Immature natural killer cell (primary cell): ENCODE data around the gene CCM2. TPM values are rescaled to one million over a fixed set of nuclear protein-coding genes. Genes with fewer than 3 reads are reported as not detected.

Experiments used
- DNase-seq, 3 donors: peaks; one replicate each; pipeline ENCODE4 v3.0.0; 2022; ENCODE audit warnings: mixed read lengths in 1 of 3
- H3K27ac Mint-ChIP-seq, 6 donors: one replicate each; pipeline ENCODE4 v1.8.0; 2020; ENCODE audit warnings: mixed read lengths in 6 of 6, mild to moderate bottlenecking in 5 of 6, inconsistent platforms in 4 of 6, moderate library complexity in 3 of 6
- H3K27me3 Mint-ChIP-seq, 3 donors: one replicate each; pipeline ENCODE4 v1.8.0; 2020 to 2021; ENCODE audit warnings: low read depth in 3 of 3, mild to moderate bottlenecking in 3 of 3, mixed read lengths in 3 of 3, moderate library complexity in 3 of 3, inconsistent platforms in 1 of 3
- H3K36me3 Mint-ChIP-seq, 3 donors: one replicate each; pipeline ENCODE4 v1.8.0; 2020; ENCODE audit warnings: mixed read lengths in 3 of 3, inconsistent platforms in 2 of 3, mild to moderate bottlenecking in 2 of 3
- H3K4me1 Mint-ChIP-seq, 2 donors: one replicate each; pipeline ENCODE4 v1.8.0; 2020; ENCODE audit warnings: inconsistent platforms in 2 of 2, mild to moderate bottlenecking in 2 of 2, mixed read lengths in 2 of 2, moderate library complexity in 1 of 2
- H3K4me3 Mint-ChIP-seq, 5 donors: one replicate each; pipeline ENCODE4 v1.8.0; 2020; ENCODE audit warnings: mild to moderate bottlenecking in 5 of 5, mixed read lengths in 5 of 5, inconsistent platforms in 3 of 5, moderate library complexity in 3 of 5
- H3K9me3 Mint-ChIP-seq, 6 donors: one replicate each; pipeline ENCODE4 v1.8.0; 2020; ENCODE audit warnings: mild to moderate bottlenecking in 6 of 6, mixed read lengths in 6 of 6, inconsistent platforms in 4 of 6, moderate library complexity in 3 of 6
- polyA plus RNA-seq, 3 donors: library from polyadenylated mRNA; unstranded; fragments of 300-500 nt; fragmentation: Illumina TruSeq; gene quantifications; one replicate each; pipeline ENCODE4 v1.2.3, GENCODE V29; 2021

Gene CCM2
- 100 to 1,000 TPM in 2 of 3 donors, 10 to 100 TPM in 1; 60.4 to 120 (median 103) TPM for polyA plus RNA-seq

GRCh38 chr7:45000093-45001032 lies at the start of gene CCM2:
Gene CCM2, plus strand, starts transcription at chr7:45000201. Its CDS starts 133 bp downstream, at chr7:45000334.
- H3K9me3 Mint-ChIP-seq = no peaks in the 10 kb centered on the region
- peak in 2 of 3 donors; percentile 32 to 34 for DNase-seq
- H3K36me3 Mint-ChIP-seq = peaks cover 0 to under 1% (median 0%) of the 10 kb centered on the region in 3 donors
- peaks cover 34 to 45% of the 10 kb centered on the region in 2 donors for H3K4me1 Mint-ChIP-seq
- H3K27ac Mint-ChIP-seq = peak within 1 kb of the TSS; percentile 92 to 99 (median 96)
- peak within 1 kb of the TSS; percentile 96 to 100 (median 98) for H3K4me3 Mint-ChIP-seq
- peaks cover 4 to 8% (median 6%) of the 10 kb centered on the region in 3 donors for H3K27me3 Mint-ChIP-seq

GRCh38 chr7:44953156-44953555 lies 46.8 kb upstream of the CCM2 start:
- no peaks in the 10 kb centered on the region for H3K9me3 Mint-ChIP-seq
- peaks cover 5 to 8% (median 5%) of the 10 kb centered on the region in 3 donors for H3K27me3 Mint-ChIP-seq
- H3K27ac Mint-ChIP-seq = peak overlapping the region in 1 of 6 donors; percentile 62
- no peak overlapping the region for H3K4me3 Mint-ChIP-seq
- DNase-seq = no peak
- H3K36me3 Mint-ChIP-seq = no peaks in the 10 kb centered on the region
- peaks cover 19 to 26% of the 10 kb centered on the region in 2 donors for H3K4me1 Mint-ChIP-seq

- H3K36me3 Mint-ChIP-seq = no peaks in the 10 kb centered on the region
- peaks cover 37 to 49% of the 10 kb centered on the region in 2 donors for H3K4me1 Mint-ChIP-seq
- H3K4me3 Mint-ChIP-seq = no peak overlapping the region
- H3K9me3 Mint-ChIP-seq = no peaks in the 10 kb centered on the region
- peaks cover 5 to 9% (median 8%) of the 10 kb centered on the region in 3 donors for H3K27me3 Mint-ChIP-seq
- no peak overlapping the region for H3K27ac Mint-ChIP-seq
- DNase-seq = no peak
Measured at GRCh38 chr7:44955733-44956132, 44.3 kb upstream of the CCM2 start.

GRCh38 chr7:44956157-44956766 lies 43.7 kb upstream of the CCM2 start:
- H3K9me3 Mint-ChIP-seq = no peaks in the 10 kb centered on the region
- H3K4me1 Mint-ChIP-seq = peaks cover 37 to 49% of the 10 kb centered on the region in 2 donors
- no peak for DNase-seq
- H3K36me3 Mint-ChIP-seq = no peaks in the 10 kb centered on the region
- H3K27ac Mint-ChIP-seq = no peak overlapping the region
- H3K27me3 Mint-ChIP-seq = peaks cover 5 to 9% (median 8%) of the 10 kb centered on the region in 3 donors
- no peak overlapping the region for H3K4me3 Mint-ChIP-seq

GRCh38 chr7:44958645-44959344 lies 41.2 kb upstream of the CCM2 start:
- peak overlapping the region in 1 of 5 donors; percentile 43 for H3K4me3 Mint-ChIP-seq
- no peaks in the 10 kb centered on the region for H3K36me3 Mint-ChIP-seq
- no peak for DNase-seq
- peaks cover 37 to 49% of the 10 kb centered on the region in 2 donors for H3K4me1 Mint-ChIP-seq
- H3K27ac Mint-ChIP-seq = peak overlapping the region; percentile 75 to 92 (median 85)
- H3K9me3 Mint-ChIP-seq = no peaks in the 10 kb centered on the region
- peaks cover 4 to 7% (median 5%) of the 10 kb centered on the region in 3 donors for H3K27me3 Mint-ChIP-seq

- peak; percentile 69 to 81 (median 71) for DNase-seq
- H3K4me3 Mint-ChIP-seq = no peak overlapping the region
- H3K9me3 Mint-ChIP-seq = no peaks in the 10 kb centered on the region
- peak overlapping the region; percentile 86 to 97 (median 94) for H3K27ac Mint-ChIP-seq
- H3K27me3 Mint-ChIP-seq = peaks cover 4 to 7% (median 5%) of the 10 kb centered on the region in 3 donors
- no peaks in the 10 kb centered on the region for H3K36me3 Mint-ChIP-seq
- H3K4me1 Mint-ChIP-seq = peaks cover 33 to 43% of the 10 kb centered on the region in 2 donors
Measured at GRCh38 chr7:44959433-44959951, 40.5 kb upstream of the CCM2 start.

GRCh38 chr7:44960011-44960580 lies 39.9 kb upstream of the CCM2 start:
- Mint-ChIP-seq H3K4me3 (peak overlapping the region in 1 of 5 donors; percentile 45), H3K4me1 (peaks cover 27 to 37% of the 10 kb centered on the region in 2 donors)

GRCh38 chr7:44961844-44962482 lies 38.0 kb upstream of the CCM2 start:
- peaks cover 4 to 7% (median 6%) of the 10 kb centered on the region in 3 donors for H3K27me3 Mint-ChIP-seq
- H3K9me3 Mint-ChIP-seq = no peaks in the 10 kb centered on the region
- H3K4me1 Mint-ChIP-seq = peaks cover 19 to 24% of the 10 kb centered on the region in 2 donors
- no peaks in the 10 kb centered on the region for H3K36me3 Mint-ChIP-seq
- peak overlapping the region in 2 of 6 donors; percentile 28 to 32 for H3K27ac Mint-ChIP-seq
- no peak overlapping the region for H3K4me3 Mint-ChIP-seq
- no peak for DNase-seq

More at GRCh38 chr7:44960011-44960580, 39.9 kb upstream of the CCM2 start:
- Mint-ChIP-seq H3K9me3 (no peaks in the 10 kb centered on the region), H3K27ac (peak overlapping the region; percentile 86 to 97 (median 94)), H3K36me3 (no peaks in the 10 kb centered on the region), H3K27me3 (peaks cover 2 to 7% (median 3%) of the 10 kb centered on the region in 3 donors)
- no peak for DNase-seq

GRCh38 chr7:44962483-44963251 lies 37.3 kb upstream of the CCM2 start:
- peak overlapping the region in 1 of 6 donors; percentile 32 for H3K27ac Mint-ChIP-seq
- no peak overlapping the region for H3K4me3 Mint-ChIP-seq
- H3K36me3 Mint-ChIP-seq = no peaks in the 10 kb centered on the region
- peaks cover 4 to 7% (median 6%) of the 10 kb centered on the region in 3 donors for H3K27me3 Mint-ChIP-seq
- no peak for DNase-seq
- peaks cover 19 to 24% of the 10 kb centered on the region in 2 donors for H3K4me1 Mint-ChIP-seq
- no peaks in the 10 kb centered on the region for H3K9me3 Mint-ChIP-seq

GRCh38 chr7:44963364-44964290 lies 36.4 kb upstream of the CCM2 start:
- Mint-ChIP-seq H3K27me3 (peaks cover 4 to 7% (median 6%) of the 10 kb centered on the region in 3 donors), H3K36me3 (peaks cover 0 to 4% (median 3%) of the 10 kb centered on the region in 3 donors), H3K4me1 (peaks cover 18 to 20% of the 10 kb centered on the region in 2 donors), H3K9me3 (no peaks in the 10 kb centered on the region), H3K27ac (peak overlapping the region in 5 of 6 donors; percentile 4 to 79 (median 61)), H3K4me3 (no peak overlapping the region)
- no peak for DNase-seq

- Mint-ChIP-seq H3K4me1 (peaks cover 10 to 15% of the 10 kb centered on the region in 2 donors), H3K36me3 (peaks cover 0 to 4% (median 3%) of the 10 kb centered on the region in 3 donors), H3K4me3 (no peak overlapping the region), H3K9me3 (no peaks in the 10 kb centered on the region), H3K27ac (peak overlapping the region in 2 of 6 donors; percentile 17 to 32), H3K27me3 (peaks cover 3 to 7% (median 6%) of the 10 kb centered on the region in 3 donors)
- DNase-seq = no peak
Measured at GRCh38 chr7:44964384-44964830, 35.6 kb upstream of the CCM2 start.
